ENCODE measurements around the gene MFRP. TPM values are rescaled to one million over a fixed set of nuclear protein-coding genes. Genes with fewer than 3 reads are reported as not detected.

Gene MFRP
- total and polyA plus RNA-seq, 10 of the 15 experiments (the other 5 are each of a cell fraction or from before 2014, with no cell fraction given) = not detected

GRCh38 chr11:119338318-119338890 lies 8.1 kb downstream of the MFRP start (continued):
- TF ChIP-seq SMAD5 (IDR thresholded peaks at IDR 0.05; ENCODE audit: low read depth) (no peak), PKNOX1 (IDR thresholded peaks at IDR 0.05) (peak; percentile 61), CTCF (IDR thresholded peaks at IDR 0.05 in 2 of 3, conservative IDR thresholded peaks at IDR 0.05 in 1 of 3; ENCODE audit: control insufficient read depth in 2 of 3, extremely low read depth in 1 of 3, insufficient read depth in 1 of 3, low read depth in 3 of 3, low read length in 3 of 3) (peak; percentile 75 to 79 (median 78)), REST (IDR thresholded peaks at IDR 0.05; ENCODE audit: low read depth, low read length) (no peak), SMC3 (IDR thresholded peaks at IDR 0.05; ENCODE audit: borderline replicate concordance, low read length) (peak; percentile 54; the same call in 1 of the 2 replicates)
